LoVo (cell line): ENCODE results near the gene TFF1.

Experiments used
- DNase-seq: peaks from one replicate; pipeline ENCODE4 v3.0.0-alpha.2; 2016; ENCODE audit warnings: low spot score

Gene TFF1

GRCh38 chr21:42317826-42318746, 48.2 kb downstream of the TFF1 start:
- DNase-seq, result no peak

DNA sequence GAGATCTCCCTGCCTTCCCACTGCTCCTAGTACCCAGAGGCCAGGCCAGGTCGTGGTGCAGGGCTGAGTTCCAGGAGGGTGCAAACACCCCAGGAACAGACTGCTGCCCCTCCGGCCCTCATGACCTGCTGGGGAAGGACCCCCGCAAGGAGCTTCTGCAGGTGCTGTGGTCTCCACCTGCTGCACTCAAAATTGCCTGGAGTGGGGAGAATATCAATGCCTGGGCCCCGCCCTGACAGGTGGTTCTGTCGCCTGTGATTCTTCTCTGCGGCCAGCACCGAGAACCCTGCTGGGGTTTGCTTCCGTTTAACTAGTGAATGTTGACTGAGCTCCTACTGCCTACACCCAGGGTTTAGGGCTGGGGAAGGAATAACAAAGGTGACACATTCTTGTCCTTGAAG, 49.0 kb downstream of the TFF1 start:
- no peak for DNase-seq

- DNase-seq, result no peak
These were observed 49.4 kb downstream of the TFF1 start for GRCh38 chr21:42316891-42317290.

DNA sequence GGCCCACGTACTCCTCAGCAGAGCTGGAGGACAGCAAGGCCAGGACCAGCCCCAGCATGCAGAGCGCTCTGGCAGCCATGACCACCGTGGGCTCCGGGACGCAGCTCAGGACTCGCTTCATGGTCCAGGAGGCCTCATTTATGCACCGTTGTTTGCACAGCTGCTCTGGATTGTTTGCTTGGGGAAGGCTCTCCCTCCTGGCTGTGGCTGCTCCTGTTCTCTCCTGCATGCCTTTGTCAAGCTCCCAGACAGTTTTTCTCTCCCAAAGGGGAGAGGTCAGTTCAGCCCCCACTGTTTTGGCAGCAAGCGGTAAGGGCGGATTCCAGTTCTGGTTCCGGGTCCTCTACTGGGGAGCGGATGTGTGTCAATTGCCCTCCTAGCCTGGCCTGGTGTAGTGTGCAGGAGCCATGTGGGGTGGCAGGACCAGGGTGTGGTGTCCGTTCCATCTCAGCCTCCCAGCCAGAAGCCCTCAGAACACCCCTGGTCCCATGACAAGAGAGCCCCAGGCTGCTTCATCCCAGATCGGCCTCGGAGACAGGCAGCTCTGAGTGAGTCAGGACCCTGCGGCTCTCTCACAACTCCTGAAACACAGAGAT, 50.9 kb downstream of the TFF1 start, which contains the start of gene TFF3:
Gene TFF3, minus strand, starts transcription at position 114 of the 596 bp plus-strand sequence. Its CDS starts 35 bp downstream, at position 79.
- no peak for DNase-seq

- no peak for DNase-seq
These were observed 51.6 kb downstream of the TFF1 start for GRCh38 chr21:42314616-42315295.

- no peak for DNase-seq
These were observed 52.8 kb downstream of the TFF1 start for GRCh38 chr21:42313501-42313969.

DNA sequence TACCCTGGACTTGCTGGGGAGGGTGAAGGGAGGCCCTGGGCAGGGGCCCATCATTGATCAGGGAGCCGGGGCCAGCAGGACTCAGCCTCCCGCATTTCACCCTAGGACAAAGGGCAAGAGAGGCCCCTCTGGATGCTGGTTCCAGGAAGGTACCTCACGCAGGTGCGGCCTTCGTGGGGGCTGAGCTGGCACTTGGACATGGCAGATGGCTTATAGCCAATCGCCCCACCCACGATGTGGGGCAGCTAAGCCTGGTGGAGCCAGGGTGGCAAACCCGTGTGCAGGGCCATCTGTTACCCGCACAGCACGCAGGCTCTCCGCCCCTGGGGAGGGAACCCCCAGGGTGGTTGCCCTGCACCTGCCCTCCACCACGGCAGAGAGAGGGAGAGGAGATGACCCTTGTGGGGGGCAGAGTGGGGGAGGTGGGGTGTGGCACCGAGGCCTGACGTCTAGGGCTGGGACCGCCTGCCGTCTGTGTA, 53.7 kb downstream of the TFF1 start:
- DNase-seq, result no peak
